ENCODE measurements around the gene FANCM.

The FANCM gene

DNA sequence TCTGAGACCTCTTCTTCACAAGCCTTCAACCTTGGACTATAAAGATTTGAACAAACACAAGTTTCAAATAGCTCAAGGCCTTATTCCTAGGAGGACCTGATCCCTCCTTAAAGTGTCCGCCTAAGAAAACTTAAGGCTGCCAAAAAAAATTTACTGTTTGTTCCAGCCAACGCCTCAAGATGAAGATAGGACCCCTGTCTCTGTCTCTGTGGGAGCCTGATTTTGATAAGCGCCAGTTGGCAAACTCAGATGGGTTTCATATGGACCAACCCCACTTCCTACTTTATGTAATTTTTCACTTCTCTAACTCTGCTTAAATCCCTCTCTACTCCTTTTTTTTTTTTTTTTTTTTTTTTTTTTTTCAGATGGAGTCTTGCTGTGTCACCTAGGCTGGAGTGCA, 12.5 kb upstream of the FANCM start:
- H3K9me2 ChIP-seq (ENCODE audit: low read depth, low read length), result no peaks in the 10 kb centered on the region
- H3K27me3 ChIP-seq (ENCODE audit: insufficient read depth, low read length), result no peaks in the 10 kb centered on the region
- no peak overlapping the region for H3K4me2 ChIP-seq (ENCODE audit: low read length)
- H3K4me3 ChIP-seq (ENCODE audit: low read depth, low read length, poor library complexity, severe bottlenecking), result no peak overlapping the region
- no peaks in the 10 kb centered on the region for H4K20me1 ChIP-seq (ENCODE audit: insufficient read depth, low read length)
- no peaks in the 10 kb centered on the region for H3K4me1 ChIP-seq (ENCODE audit: insufficient read depth, low read length, severe bottlenecking)
- H3K9me3 ChIP-seq (ENCODE audit: low read length), result no peaks in the 10 kb centered on the region
- no peak overlapping the region for H3K9ac ChIP-seq (ENCODE audit: low read length)
- peaks cover 81% of the 10 kb centered on the region for H3K36me3 ChIP-seq (ENCODE audit: insufficient read depth, low read length)
- H2AFZ ChIP-seq (ENCODE audit: low read length), result no peak overlapping the region
- H3K27ac ChIP-seq (ENCODE audit: low read depth, low read length, poor library complexity, severe bottlenecking), result no peak overlapping the region
- H3F3A ChIP-seq (ENCODE audit: insufficient read depth, low read length), result no peaks in the 10 kb centered on the region
- no peak for TF ChIP-seq EZH2 (IDR thresholded peaks at IDR 0.05; ENCODE audit: borderline replicate concordance, low read length)
- TF ChIP-seq, protein P1, sequence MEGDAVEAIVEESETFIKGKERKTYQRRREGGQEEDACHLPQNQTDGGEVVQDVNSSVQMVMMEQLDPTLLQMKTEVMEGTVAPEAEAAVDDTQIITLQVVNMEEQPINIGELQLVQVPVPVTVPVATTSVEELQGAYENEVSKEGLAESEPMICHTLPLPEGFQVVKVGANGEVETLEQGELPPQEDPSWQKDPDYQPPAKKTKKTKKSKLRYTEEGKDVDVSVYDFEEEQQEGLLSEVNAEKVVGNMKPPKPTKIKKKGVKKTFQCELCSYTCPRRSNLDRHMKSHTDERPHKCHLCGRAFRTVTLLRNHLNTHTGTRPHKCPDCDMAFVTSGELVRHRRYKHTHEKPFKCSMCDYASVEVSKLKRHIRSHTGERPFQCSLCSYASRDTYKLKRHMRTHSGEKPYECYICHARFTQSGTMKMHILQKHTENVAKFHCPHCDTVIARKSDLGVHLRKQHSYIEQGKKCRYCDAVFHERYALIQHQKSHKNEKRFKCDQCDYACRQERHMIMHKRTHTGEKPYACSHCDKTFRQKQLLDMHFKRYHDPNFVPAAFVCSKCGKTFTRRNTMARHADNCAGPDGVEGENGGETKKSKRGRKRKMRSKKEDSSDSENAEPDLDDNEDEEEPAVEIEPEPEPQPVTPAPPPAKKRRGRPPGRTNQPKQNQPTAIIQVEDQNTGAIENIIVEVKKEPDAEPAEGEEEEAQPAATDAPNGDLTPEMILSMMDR (IDR thresholded peaks at IDR 0.05; ENCODE audit: low read length), result no peak
- H3K79me2 ChIP-seq (ENCODE audit: insufficient read depth, low read length), result no peaks in the 10 kb centered on the region

DNA sequence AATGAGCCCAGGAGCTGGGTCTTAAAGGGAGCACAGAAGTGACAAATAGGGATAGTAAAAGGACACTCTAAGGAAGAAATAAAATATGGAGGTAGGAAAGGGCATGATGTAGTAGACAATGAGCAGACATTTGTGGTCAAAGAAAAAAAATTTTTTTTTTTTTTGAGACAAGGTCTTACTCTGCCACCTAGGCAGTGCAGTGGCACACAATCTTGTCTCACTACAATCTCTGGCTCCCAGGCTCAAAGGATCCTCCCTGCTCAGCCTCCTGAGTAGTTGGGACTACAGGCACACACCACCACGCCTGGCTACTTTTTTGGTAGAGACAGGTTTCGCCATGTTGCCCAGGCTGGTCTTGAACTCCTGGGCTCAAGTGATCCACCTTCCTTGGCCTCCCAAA, 10.0 kb upstream of the FANCM start:
- H3K27me3 ChIP-seq (ENCODE audit: insufficient read depth, low read length), result no peaks in the 10 kb centered on the region
- peaks cover 65% of the 10 kb centered on the region for H3K36me3 ChIP-seq (ENCODE audit: insufficient read depth, low read length)
- H3K4me2 ChIP-seq (ENCODE audit: low read length), result no peak overlapping the region
- H3K9ac ChIP-seq (ENCODE audit: low read length), result no peak overlapping the region
- H3K9me2 ChIP-seq (ENCODE audit: low read depth, low read length), result no peaks in the 10 kb centered on the region
- H3K4me3 ChIP-seq (ENCODE audit: low read depth, low read length, poor library complexity, severe bottlenecking), result no peak overlapping the region
- TF ChIP-seq EZH2 (IDR thresholded peaks at IDR 0.05; ENCODE audit: borderline replicate concordance, low read length), result no peak
- TF ChIP-seq, protein P1 (IDR thresholded peaks at IDR 0.05; ENCODE audit: low read length), result no peak
- no peaks in the 10 kb centered on the region for H3F3A ChIP-seq (ENCODE audit: insufficient read depth, low read length)
- no peaks in the 10 kb centered on the region for H3K9me3 ChIP-seq (ENCODE audit: low read length)
- peaks cover 3% of the 10 kb centered on the region for H3K4me1 ChIP-seq (ENCODE audit: insufficient read depth, low read length, severe bottlenecking)
- no peaks in the 10 kb centered on the region for H3K79me2 ChIP-seq (ENCODE audit: insufficient read depth, low read length)
- H2AFZ ChIP-seq (ENCODE audit: low read length), result no peak overlapping the region
- no peak overlapping the region for H3K27ac ChIP-seq (ENCODE audit: low read depth, low read length, poor library complexity, severe bottlenecking)
- no peaks in the 10 kb centered on the region for H4K20me1 ChIP-seq (ENCODE audit: insufficient read depth, low read length)

GRCh38 chr14:45128963-45129629, 6.6 kb upstream of the FANCM start:
- no peak overlapping the region for H2AFZ ChIP-seq (ENCODE audit: low read length)
- H3F3A ChIP-seq (ENCODE audit: insufficient read depth, low read length), result no peaks in the 10 kb centered on the region
- peaks cover 34% of the 10 kb centered on the region for H3K36me3 ChIP-seq (ENCODE audit: insufficient read depth, low read length)
- peaks cover 14% of the 10 kb centered on the region for H3K4me1 ChIP-seq (ENCODE audit: insufficient read depth, low read length, severe bottlenecking)
- no peak overlapping the region for H3K4me2 ChIP-seq (ENCODE audit: low read length)
- H3K27ac ChIP-seq (ENCODE audit: low read depth, low read length, poor library complexity, severe bottlenecking), result no peak overlapping the region
- H3K79me2 ChIP-seq (ENCODE audit: insufficient read depth, low read length), result peaks cover 7% of the 10 kb centered on the region
- no peaks in the 10 kb centered on the region for H3K27me3 ChIP-seq (ENCODE audit: insufficient read depth, low read length)
- H3K9me3 ChIP-seq (ENCODE audit: low read length), result no peaks in the 10 kb centered on the region
- TF ChIP-seq EZH2 (IDR thresholded peaks at IDR 0.05; ENCODE audit: borderline replicate concordance, low read length), result no peak
- TF ChIP-seq, protein P1 (IDR thresholded peaks at IDR 0.05; ENCODE audit: low read length), result no peak
- no peaks in the 10 kb centered on the region for H4K20me1 ChIP-seq (ENCODE audit: insufficient read depth, low read length)
- no peak overlapping the region for H3K9ac ChIP-seq (ENCODE audit: low read length)
- no peaks in the 10 kb centered on the region for H3K9me2 ChIP-seq (ENCODE audit: low read depth, low read length)
- H3K4me3 ChIP-seq (ENCODE audit: low read depth, low read length, poor library complexity, severe bottlenecking), result no peak overlapping the region
